ENCODE measurements around the gene GOLGB1.

The GOLGB1 gene

DNA sequence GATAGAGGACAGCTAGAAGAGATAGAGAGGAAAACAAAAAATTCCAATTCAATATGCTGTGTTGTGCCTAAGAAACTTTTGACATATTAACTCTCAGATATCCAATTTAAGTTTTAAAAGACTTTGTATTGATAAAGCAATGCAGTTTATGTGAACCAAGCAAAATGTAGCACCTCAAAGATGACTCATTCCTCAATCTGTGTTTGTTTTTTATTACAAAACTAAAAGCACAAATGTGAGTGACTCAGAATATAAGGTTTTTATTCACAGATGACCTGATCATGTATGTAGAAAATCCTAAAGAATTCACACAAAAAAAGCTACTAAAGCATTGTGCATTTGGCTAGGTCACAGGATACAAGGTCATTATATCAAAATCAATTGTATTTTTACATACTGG, 99.9 kb downstream of the GOLGB1 start:
- POLR2A ChIA-PET = no interaction called here
- DNase-seq (ENCODE audit: extremely low spot score) = no peak
- no peak for TF ChIP-seq CTCF (IDR thresholded peaks at IDR 0.05; ENCODE audit: control extremely low read depth, extremely low read depth, low read depth, missing control alignments)
- CTCF ChIA-PET = no interaction called here

DNA sequence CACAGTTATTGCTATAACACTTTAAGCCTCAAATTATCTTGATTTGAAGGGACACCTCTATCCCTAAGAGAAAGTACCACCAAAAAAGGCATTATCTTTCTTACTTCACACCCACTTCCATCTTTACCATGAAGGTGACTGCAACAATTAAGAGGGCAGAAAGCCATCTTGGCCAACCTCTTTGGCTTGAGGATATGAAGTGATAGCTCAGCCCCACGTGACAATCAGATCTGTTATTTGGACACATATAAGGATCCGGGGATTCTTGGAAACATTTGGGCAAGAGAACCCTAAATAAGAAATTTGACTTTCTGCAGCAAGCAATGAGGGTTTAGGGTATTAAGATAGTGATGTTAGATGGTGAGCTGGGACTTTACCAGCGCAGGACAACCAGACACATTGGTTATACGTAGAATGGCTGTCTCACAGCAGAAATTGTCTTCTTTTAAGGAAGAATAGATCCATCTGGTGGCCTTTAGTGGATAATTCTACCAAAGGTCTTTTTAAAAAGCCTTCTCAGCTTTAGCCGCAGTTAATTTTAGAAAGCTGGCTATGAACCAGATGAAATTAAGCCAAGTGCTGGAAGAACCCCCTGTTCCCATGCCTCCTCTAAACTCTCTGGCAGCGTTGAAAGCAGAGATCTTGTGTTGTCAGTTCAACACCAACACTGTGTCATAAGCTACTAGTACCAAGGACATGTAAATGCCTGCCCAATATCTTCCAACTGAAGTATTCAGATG, 101.2 kb downstream of the GOLGB1 start:
- ChIA-PET POLR2A (no interaction called here), CTCF (interaction anchor here (1.1 to 1.9 kb wide), 2 partner anchors 10 to 17 kb away, joined by 3 to 5 read pairs; no protein-coding TSS in a partner anchor)
- DNase-seq (ENCODE audit: extremely low spot score) = no peak
- no peak for TF ChIP-seq CTCF (IDR thresholded peaks at IDR 0.05; ENCODE audit: control extremely low read depth, extremely low read depth, low read depth, missing control alignments)

DNA sequence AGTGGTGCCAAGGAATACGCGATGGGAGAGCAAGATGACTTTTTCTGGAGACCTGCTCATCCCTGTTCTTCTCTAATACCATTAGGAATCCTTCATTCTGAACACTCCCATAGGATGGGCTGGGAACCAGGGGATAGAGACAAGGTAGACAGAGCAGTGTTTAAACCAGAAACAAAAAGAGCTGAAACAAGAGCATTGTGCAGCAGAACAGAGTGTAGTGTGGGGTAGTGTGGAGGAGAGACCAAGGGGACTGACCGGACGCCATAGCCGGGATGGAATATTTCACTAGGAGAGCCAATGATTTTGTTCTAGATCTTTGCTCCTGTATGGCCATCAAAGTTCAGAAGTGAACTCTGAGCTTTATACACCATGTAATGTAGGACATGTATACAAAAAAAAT, 104.5 kb downstream of the GOLGB1 start:
- no peak for DNase-seq (ENCODE audit: extremely low spot score)
- ChIA-PET POLR2A (no interaction called here), CTCF (no interaction called here)
- TF ChIP-seq CTCF (IDR thresholded peaks at IDR 0.05; ENCODE audit: control extremely low read depth, extremely low read depth, low read depth, missing control alignments) = no peak

GRCh38 chr3:121642601-121643314, 106.8 kb downstream of the GOLGB1 start:
- DNase-seq (ENCODE audit: extremely low spot score) = no peak
- CTCF ChIA-PET = no interaction called here
- POLR2A ChIA-PET = no interaction called here
- TF ChIP-seq CTCF (IDR thresholded peaks at IDR 0.05; ENCODE audit: control extremely low read depth, extremely low read depth, low read depth, missing control alignments) = no peak

- TF ChIP-seq CTCF (IDR thresholded peaks at IDR 0.05; ENCODE audit: control extremely low read depth, extremely low read depth, low read depth, missing control alignments) = no peak
- ChIA-PET POLR2A (no interaction called here), CTCF (interaction anchor here (0.7 kb wide), 1 partner anchor 10 kb away, joined by 3 read pairs; no protein-coding TSS in a partner anchor)
- DNase-seq (ENCODE audit: extremely low spot score) = no peak
Measured at GRCh38 chr3:121641127-121641526, 108.4 kb downstream of the GOLGB1 start.

- no peak for DNase-seq (ENCODE audit: extremely low spot score)
- POLR2A ChIA-PET = no interaction called here
- no peak for TF ChIP-seq CTCF (IDR thresholded peaks at IDR 0.05; ENCODE audit: control extremely low read depth, extremely low read depth, low read depth, missing control alignments)
- CTCF ChIA-PET = interaction anchor here (0.9 to 1.9 kb wide), 3 partner anchors 9 to 43 kb away, joined by 3 to 5 read pairs (median 4); no protein-coding TSS in a partner anchor
Measured at GRCh38 chr3:121637922-121638321, 111.6 kb downstream of the GOLGB1 start.

All from GM10248 (cell line).